Skeletal muscle cell (primary cell): ENCODE results near the gene OXCT1.
A peak's percentile ranks its signal among the peaks of the same experiment; 100 is the strongest.

Experiments used
- DNase-seq: peaks from one replicate; pipeline ENCODE4 v3.0.0-alpha.2; 2010; ENCODE audit warnings: low read depth
- H3K4me3 ChIP-seq: 2 replicates; pipeline ENCODE4 v1.5.1; 2011; ENCODE audit warnings: low read depth, mild to moderate bottlenecking, control low read depth, low read length, moderate library complexity

Gene OXCT1

DNA sequence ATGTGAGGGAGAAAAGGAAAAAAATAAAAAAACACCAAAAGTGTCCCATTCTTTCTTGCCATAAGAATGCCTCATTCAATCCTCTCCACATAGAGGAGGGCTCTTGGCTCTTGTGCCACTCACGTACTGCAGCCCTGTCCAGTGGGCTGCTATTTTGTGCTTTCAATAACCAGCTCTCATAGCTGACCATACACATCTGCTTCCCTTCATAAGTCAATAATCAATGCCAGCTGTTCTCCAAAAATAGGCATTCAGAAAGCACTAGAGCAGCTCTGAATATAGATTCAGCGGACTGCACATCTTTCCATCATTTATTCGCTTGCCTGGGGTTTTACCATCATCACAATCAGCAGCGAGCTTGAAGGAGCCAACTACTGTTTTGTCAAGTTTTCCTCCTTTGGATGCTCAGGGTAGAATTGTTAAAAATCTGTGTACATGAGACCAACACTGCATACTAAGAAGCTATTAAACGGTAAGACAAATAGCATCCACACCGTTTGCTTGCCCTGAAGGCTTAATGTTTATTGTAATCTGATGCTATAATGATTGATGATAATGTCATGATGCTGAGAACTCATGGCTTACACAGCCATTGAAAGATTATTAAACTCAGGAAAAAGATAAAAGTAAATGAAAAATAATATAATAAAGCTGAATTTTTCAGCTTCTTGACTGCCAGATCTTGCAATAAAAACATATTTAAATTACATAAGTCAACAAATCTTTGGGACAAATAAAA is 80.0 kb downstream of the OXCT1 start:
- peak; percentile 31 for DNase-seq
- H3K4me3 ChIP-seq = no peak overlapping the region

DNA sequence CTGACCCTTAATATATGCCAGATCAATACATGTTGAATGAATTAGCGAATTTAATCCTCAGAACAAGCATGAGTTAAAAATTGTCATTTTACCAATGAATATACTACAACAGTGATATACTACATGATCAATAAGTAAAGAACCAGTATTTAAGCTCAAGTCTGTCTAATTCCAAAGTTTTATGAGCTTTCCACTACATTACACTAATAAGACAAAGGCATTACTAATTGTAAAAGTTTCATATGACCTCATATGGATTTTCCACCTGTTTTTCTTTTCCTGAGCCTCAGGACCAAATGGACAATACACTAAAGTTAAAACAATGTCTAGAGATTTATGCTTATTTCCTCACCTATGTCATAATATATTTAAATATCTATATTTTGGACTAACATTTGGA is 80.8 kb downstream of the OXCT1 start:
- no peak for DNase-seq
- no peak overlapping the region for H3K4me3 ChIP-seq

DNA sequence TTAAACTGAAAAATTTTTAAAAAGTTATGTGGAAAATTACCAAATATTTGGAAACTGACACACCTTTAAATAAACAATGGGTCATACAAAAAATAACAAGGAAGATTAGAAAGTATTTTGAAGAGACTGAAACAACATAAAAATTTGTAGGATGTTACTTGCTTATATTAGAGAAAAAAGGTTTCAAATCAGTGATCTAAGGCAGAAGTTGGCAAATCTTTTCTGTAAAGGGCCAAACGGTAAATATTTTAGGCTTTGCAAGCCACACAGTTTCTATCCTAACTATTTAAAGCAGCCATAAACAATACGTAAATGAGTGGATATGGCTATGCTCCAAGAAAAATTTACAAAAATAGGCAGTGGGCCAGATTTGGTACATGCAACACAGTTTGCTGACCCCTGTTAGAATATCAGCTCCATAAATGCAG is 81.3 kb downstream of the OXCT1 start:
- peak; percentile 65 for DNase-seq
- H3K4me3 ChIP-seq = no peak overlapping the region

- no peak overlapping the region for H3K4me3 ChIP-seq
- DNase-seq = no peak
These were observed 83.0 kb downstream of the OXCT1 start for GRCh38 chr5:41787265-41787664.

- no peak for DNase-seq
These were observed 85.2 kb downstream of the OXCT1 start for GRCh38 chr5:41785061-41785460.

DNA sequence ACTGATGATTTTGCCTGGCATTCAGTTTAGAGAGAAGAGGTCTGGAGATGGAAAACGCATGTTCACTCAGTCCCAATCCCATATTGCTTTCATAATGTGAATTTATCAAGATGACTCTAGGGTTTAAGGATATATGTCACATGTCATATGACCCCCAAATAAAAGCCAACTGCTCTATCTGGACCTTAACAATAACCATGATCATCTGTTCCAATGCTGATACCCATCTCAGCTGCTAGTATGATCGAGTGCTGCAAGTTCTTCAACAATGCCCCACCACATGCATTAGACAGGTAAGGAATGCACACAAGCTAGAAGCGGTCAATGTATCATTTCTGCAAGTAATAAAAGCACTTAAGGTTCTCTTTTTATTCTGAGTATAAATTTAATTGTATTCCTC is 91.8 kb downstream of the OXCT1 start:
- H3K4me3 ChIP-seq = no peak overlapping the region
- DNase-seq = no peak

More at GRCh38 chr5:41785061-41785460, 85.2 kb downstream of the OXCT1 start:
- H3K4me3 ChIP-seq = no peak overlapping the region

DNA sequence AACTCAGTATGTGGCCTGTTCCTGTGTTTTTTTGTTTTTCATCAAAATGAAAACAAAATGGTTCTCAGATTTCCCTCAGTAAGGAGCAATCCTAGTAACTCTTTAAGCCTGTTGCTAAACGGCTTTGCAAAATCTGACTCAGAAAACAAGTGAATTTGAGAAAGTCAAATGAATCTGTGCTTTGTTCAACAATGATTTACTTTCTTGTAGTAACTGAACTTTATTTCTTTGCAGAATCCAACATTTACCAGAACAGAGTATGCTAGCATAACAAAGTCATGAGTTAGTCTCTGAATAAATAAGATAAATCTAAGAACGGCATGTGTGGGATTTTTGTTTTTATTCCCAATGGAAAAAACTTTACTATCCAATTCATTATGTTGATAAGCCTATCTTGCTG is 93.8 kb downstream of the OXCT1 start:
- no peak for DNase-seq
- no peak overlapping the region for H3K4me3 ChIP-seq

DNA sequence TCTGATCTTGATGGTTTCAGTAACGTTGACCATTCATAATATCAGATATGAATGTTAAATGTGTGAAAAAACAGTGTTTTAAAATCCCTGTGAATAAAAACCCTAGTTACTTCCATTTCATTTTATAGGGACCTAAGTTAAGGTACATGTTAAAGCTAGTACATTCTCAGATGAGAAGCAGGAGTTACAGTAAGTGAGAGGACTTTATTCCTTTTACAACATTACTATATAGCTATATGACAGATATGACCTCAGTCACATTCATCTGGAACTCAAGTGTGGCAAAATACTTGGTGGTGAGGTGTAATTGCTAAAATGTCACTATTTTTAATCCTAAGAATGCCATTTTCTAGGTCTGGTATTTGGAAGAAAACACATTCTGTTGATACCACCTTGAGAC is 96.4 kb downstream of the OXCT1 start:
- no peak for DNase-seq
- no peak overlapping the region for H3K4me3 ChIP-seq

DNA sequence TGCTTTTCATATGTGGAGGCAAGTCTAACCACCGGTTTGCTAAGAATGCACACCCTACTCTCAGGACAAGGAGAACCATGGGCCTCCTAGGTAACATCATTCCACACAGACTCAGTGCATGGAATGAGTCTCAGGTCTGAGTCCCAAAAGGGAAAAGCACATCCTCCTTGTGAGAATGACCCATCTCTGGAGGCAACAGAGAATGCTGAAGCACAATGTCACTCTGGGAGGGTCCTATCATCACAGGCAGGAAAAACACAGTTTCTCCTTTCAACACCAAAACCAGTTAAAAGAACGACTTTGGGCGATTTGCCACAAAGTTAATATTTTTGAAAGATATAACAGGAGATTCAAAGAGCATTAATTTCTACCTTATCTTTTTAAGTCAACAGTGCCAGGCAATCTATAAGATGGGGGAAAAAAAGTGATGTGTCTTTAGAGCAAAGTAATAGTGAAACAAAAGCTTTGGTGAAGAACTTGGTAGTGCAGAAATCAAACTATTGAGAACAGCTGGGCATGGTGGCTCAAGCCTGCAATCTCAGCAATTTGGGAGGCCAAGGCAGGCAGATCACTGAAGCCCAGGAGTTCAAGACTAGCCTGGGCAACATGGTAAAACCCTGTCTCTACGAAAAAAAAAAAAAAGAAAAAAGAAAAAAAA is 97.3 kb downstream of the OXCT1 start:
- H3K4me3 ChIP-seq = no peak overlapping the region
- peak; percentile 50 for DNase-seq

DNA sequence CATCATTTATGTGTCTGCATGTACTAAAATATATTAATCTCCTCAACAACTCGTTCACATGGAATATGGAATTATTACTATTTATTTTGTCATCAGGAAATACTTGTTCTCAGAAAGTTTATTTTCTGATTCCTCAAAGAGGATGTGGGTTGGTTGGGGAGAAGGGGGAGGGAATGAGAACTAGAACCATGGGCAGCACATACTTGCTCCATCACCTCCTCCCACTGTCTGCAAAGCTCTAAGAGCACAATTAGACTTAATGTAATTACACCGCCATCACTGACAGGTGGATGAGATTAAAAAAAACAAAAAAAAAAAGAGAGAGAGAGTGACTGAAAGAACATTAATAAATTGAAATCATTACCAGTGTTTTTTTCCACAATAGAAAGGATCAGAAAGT is 98.2 kb downstream of the OXCT1 start:
- DNase-seq = no peak
- no peak overlapping the region for H3K4me3 ChIP-seq

DNA sequence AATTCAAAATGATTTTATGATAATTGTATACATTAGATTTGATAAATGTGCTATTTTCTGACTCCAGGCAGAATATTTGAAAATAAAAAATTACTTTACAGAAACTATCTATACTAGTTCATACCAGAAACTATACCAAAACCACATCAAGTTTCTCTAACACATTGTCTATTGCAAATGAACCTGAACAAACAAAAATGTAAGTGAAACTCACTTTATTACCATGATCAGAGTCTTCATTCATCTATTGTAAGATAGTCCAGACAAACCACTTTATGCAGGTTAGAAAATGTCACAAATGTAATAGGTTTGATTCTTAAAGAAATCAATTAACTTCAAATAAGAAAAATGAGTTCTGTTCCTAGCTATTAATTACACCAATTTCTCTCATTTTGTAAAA is 99.4 kb downstream of the OXCT1 start:
- no peak overlapping the region for H3K4me3 ChIP-seq
- DNase-seq = no peak

GRCh38 chr5:41768692-41769091 is 101.5 kb downstream of the OXCT1 start:
- no peak for DNase-seq
- no peak overlapping the region for H3K4me3 ChIP-seq

DNA sequence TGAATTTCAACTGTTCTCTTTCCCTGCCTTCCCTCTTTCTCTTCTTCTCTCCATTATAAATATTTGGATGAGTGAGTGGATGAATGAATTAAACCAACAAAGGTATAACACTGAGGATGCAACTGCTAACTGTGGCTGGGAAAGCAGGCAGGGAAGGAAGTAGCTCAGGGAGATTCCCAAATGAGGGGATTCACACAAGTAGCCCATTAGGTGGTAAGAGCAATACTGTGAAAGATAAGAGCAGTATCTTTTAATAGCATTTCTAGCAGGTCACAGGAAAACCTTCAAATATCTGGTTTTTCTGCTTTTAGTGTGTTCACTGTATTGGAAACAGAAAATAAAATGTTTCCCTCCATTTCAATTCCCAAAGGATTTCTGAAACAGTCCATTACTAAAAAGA is 105.6 kb downstream of the OXCT1 start:
- DNase-seq = no peak
- no peak overlapping the region for H3K4me3 ChIP-seq

DNA sequence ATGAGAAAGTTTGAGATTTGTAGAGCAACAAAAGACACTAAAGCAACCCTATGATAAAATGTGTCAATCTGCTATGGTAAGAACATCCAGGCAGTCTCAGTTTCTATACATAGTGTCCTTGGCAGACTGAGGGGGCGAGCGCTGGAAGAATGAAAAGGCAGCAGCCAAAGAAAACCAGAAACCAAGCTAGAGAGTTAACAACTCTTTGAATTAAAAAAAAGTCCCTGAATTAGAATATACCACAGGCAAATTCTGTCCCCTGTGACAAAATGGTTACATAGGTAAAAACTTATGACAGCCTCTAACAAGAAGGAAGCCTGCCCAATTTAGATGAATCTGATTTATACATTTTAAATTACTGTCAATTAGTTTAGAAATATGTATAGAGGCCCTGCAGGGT is 106.7 kb downstream of the OXCT1 start:
- no peak overlapping the region for H3K4me3 ChIP-seq
- peak; percentile 36 for DNase-seq

GRCh38 chr5:41763081-41763480 is 107.1 kb downstream of the OXCT1 start:
- H3K4me3 ChIP-seq = no peak overlapping the region
- peak; percentile 76 for DNase-seq

DNA sequence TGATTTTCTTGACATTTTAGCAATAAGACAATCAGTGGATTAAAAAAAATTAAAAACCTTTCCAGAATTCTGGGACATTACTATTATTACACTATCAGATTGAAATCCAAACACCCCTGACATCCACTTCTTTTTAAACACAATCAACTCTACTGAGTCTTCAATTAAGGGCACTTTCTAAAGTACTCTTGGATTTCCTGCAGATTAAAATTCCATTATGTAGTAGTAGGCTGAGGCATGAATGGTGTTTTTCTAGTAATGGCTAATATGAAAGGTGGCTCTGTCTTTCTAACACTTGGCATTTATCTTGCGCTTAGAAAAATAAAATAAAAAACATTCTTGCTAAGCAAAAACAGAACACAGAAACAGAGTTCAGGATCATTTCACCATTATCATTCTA is 107.8 kb downstream of the OXCT1 start:
- H3K4me3 ChIP-seq = no peak overlapping the region
- DNase-seq = no peak

GRCh38 chr5:41761663-41762062 is 108.6 kb downstream of the OXCT1 start:
- DNase-seq = no peak

GRCh38 chr5:41755705-41756104 is 114.5 kb downstream of the OXCT1 start:
- DNase-seq = no peak
- H3K4me3 ChIP-seq = no peak overlapping the region

More at GRCh38 chr5:41761663-41762062, 108.6 kb downstream of the OXCT1 start:
- H3K4me3 ChIP-seq = no peak overlapping the region

GRCh38 chr5:41754857-41755256 is 115.4 kb downstream of the OXCT1 start:
- H3K4me3 ChIP-seq = no peak overlapping the region
- DNase-seq = no peak

DNA sequence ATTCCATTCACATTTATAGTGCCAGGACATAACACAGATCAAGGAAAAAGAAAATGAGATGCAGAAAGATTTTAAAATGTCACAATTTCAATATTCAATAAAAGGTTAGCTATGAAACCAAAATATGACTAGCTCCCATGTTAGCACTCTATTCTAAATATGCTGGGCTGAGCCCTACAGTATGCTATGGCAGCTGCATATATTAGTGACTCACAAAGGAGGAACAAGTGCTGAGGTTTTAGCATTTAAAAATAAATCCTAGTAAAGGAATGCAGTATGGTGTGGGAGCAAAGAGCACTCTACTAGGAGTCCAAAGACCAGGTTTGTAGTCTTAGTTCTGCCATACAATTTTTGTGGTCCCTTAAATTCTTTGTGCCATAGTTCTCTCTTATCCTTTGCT is 118.4 kb downstream of the OXCT1 start:
- no peak overlapping the region for H3K4me3 ChIP-seq
- DNase-seq = no peak

- DNase-seq = peak; percentile 86
- no peak overlapping the region for H3K4me3 ChIP-seq
These were observed 121.6 kb downstream of the OXCT1 start for GRCh38 chr5:41748631-41749030.
